WTC11 (cell line): ENCODE data around the gene MAPKAP1. TPM values are rescaled to one million over a fixed set of nuclear protein-coding genes. Genes with fewer than 3 reads are reported as not detected.

Experiments
- ATAC-seq: fragments of 200-7000 bp; cut with Tn5 transposase; 2 replicates; pipeline ENCODE4 v1.10.0; 2021; ENCODE audit warnings: mild to moderate bottlenecking, moderate library complexity
- CTCF ChIA-PET: fragments of 300-600 bp; sonication (Branson Sonifier 250); formaldehyde crosslinking; loops from one replicate; lab custom pipeline; 2021; ENCODE audit warnings: antibody characterized with exemption; lab: Charles Lee
- POLR2A ChIA-PET: fragments of 350-600 bp; sonication (Branson Sonifier 250); formaldehyde crosslinking; loops from one replicate; lab custom pipeline; 2021; ENCODE audit warnings: antibody characterized with exemption; lab: Charles Lee
- DNase-seq: peaks from one replicate; pipeline ENCODE4 v3.0.0; 2021; ENCODE audit warnings: low spot score
- H3K27ac Mint-ChIP-seq: 2 replicates; pipeline ENCODE4 v1.8.0; 2021; ENCODE audit warnings: mixed read lengths
- H3K27me3 Mint-ChIP-seq: 2 replicates; pipeline ENCODE4 v1.8.0; 2021; ENCODE audit warnings: low read depth, mild to moderate bottlenecking, moderate library complexity, mixed read lengths
- H3K36me3 Mint-ChIP-seq: 2 replicates; pipeline ENCODE4 v1.8.0; 2021; ENCODE audit warnings: mixed read lengths
- H3K4me1 Mint-ChIP-seq: 2 replicates; pipeline ENCODE4 v1.8.0; 2022; ENCODE audit warnings: mixed read lengths
- H3K4me3 Mint-ChIP-seq: 2 replicates; pipeline ENCODE4 v1.8.0; 2021; ENCODE audit warnings: mild to moderate bottlenecking, moderate library complexity, mixed read lengths
- H3K9me3 Mint-ChIP-seq: 2 replicates; pipeline ENCODE4 v1.8.0; 2021; ENCODE audit warnings: mixed read lengths
- ESRRA ChIP-seq: sonication (generic); formaldehyde crosslinking; IDR thresholded peaks from 2 replicates; pipeline ENCODE4 v1.8.1; 2022; ENCODE audit warnings: mild to moderate bottlenecking, missing genetic modification reagents, borderline replicate concordance
- ETV6 ChIP-seq: sonication (generic); formaldehyde crosslinking; IDR thresholded peaks from 2 replicates; pipeline ENCODE4 v1.8.1; 2022; ENCODE audit warnings: mild to moderate bottlenecking, missing genetic modification reagents
- MXD4 ChIP-seq: fragments of 250-450 bp; sonication (Bioruptor Pico); IDR thresholded peaks from 2 replicates; pipeline ENCODE4 v1.8.0; 2021; ENCODE audit warnings: mild to moderate bottlenecking, moderate library complexity, borderline replicate concordance
- MYBL2 ChIP-seq: sonication (generic); formaldehyde crosslinking; IDR thresholded peaks from 2 replicates; pipeline ENCODE4 v1.8.1; 2023; ENCODE audit warnings: mild to moderate bottlenecking, moderate library complexity, missing genetic modification reagents
- NFE2L1 ChIP-seq: sonication (generic); formaldehyde crosslinking; IDR thresholded peaks from 2 replicates; pipeline ENCODE4 v1.8.1; 2023; ENCODE audit warnings: missing genetic modification reagents
- NR2C2 ChIP-seq: sonication (generic); formaldehyde crosslinking; IDR thresholded peaks from 2 replicates; pipeline ENCODE4 v1.8.0; 2022; ENCODE audit warnings: mild to moderate bottlenecking, missing genetic modification reagents
- OVOL2 ChIP-seq: fragments of 250-450 bp; sonication (Bioruptor Pico); IDR thresholded peaks from 2 replicates; pipeline ENCODE4 v1.9.0; 2021; ENCODE audit warnings: mild to moderate bottlenecking, borderline replicate concordance
- RELA ChIP-seq: sonication (generic); formaldehyde crosslinking; IDR thresholded peaks from 2 replicates; pipeline ENCODE4 v1.8.1; 2022; ENCODE audit warnings: missing genetic modification reagents, mild to moderate bottlenecking, borderline replicate concordance
- SMAD3 ChIP-seq: sonication (generic); formaldehyde crosslinking; IDR thresholded peaks from 2 replicates; pipeline ENCODE4 v1.8.0; 2022; ENCODE audit warnings: missing genetic modification reagents, mild to moderate bottlenecking, borderline replicate concordance
- SMAD4 ChIP-seq: sonication (generic); formaldehyde crosslinking; IDR thresholded peaks from 2 replicates; pipeline ENCODE4 v1.8.0; 2022; ENCODE audit warnings: mild to moderate bottlenecking, missing genetic modification reagents
- total RNA-seq: library from RNA; stranded (reverse); gene quantifications from 3 replicates; pipeline ENCODE4 v1.2.3, GENCODE V29; 2021
- TF ChIP-seq, protein P1 (sequence below): sonication (generic); formaldehyde crosslinking; IDR thresholded peaks from 2 replicates; pipeline ENCODE4 v1.8.1; 2023; ENCODE audit warnings: mild to moderate bottlenecking, missing genetic modification reagents, moderate library complexity
- TF ChIP-seq, protein P2 (sequence below): sonication (generic); formaldehyde crosslinking; IDR thresholded peaks from 2 replicates; pipeline ENCODE4 v1.8.0; 2023; ENCODE audit warnings: missing genetic modification reagents
- TF ChIP-seq, protein P3 (sequence below): sonication (generic); formaldehyde crosslinking; IDR thresholded peaks from 2 replicates; pipeline ENCODE4 v1.8.1; 2023; ENCODE audit warnings: mild to moderate bottlenecking, missing genetic modification reagents
- TF ChIP-seq, protein P4 (sequence below): sonication (generic); formaldehyde crosslinking; IDR thresholded peaks from 2 replicates; pipeline ENCODE4 v1.8.1; 2022; ENCODE audit warnings: mild to moderate bottlenecking, missing genetic modification reagents, moderate library complexity, borderline replicate concordance
- TF ChIP-seq, protein P5 (sequence below): sonication (generic); formaldehyde crosslinking; IDR thresholded peaks from 2 replicates; pipeline ENCODE4 v1.8.0; 2022; ENCODE audit warnings: mild to moderate bottlenecking, missing genetic modification reagents
- TF ChIP-seq, protein P6 (sequence below): sonication (generic); formaldehyde crosslinking; IDR thresholded peaks from 2 replicates; pipeline ENCODE4 v1.8.1; 2022; ENCODE audit warnings: mild to moderate bottlenecking, moderate library complexity, missing genetic modification reagents
- TF ChIP-seq, protein P7 (sequence below): fragments of 200-600 bp; IDR thresholded peaks from 2 replicates; pipeline ENCODE4 v1.8.0; 2022; ENCODE audit warnings: antibody characterized with exemption
- TF ChIP-seq, protein P8 (sequence below): sonication (generic); formaldehyde crosslinking; IDR thresholded peaks from 2 replicates; pipeline ENCODE4 v1.8.1; 2022; ENCODE audit warnings: missing genetic modification reagents, borderline replicate concordance
- TF ChIP-seq, protein P9 (sequence below): sonication (generic); formaldehyde crosslinking; IDR thresholded peaks from 2 replicates; pipeline ENCODE4 v1.8.0; 2022; ENCODE audit warnings: mild to moderate bottlenecking, missing genetic modification reagents

The MAPKAP1 gene
- total RNA-seq, 1 experiment from 2014 or later, result 111 TPM

DNA sequence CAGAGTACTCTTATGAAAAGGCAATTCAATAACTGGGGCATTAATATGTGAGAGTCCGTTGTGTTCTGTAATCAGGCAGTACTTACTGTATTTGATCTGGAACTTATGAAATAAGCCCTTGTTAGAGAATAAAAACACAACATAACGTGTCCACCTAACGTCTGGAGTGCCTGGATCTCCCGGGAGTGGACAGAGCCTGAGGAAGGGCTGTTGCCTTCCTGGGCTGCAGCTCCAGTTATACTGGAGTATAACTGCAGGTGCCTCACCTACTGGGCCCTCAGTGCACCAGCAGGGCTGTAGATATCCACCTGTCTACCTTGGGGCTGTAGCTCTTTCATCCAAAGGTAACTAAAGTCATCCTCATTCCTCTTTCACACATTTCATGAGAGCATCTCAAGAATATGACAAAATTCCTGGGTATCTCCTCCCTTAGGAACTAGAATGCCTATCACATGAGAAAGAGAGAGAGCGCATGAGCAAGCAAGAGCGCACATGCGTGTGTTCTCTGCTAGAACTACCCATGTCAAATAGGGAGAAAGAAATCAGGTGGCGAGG, 245.3 kb downstream of the MAPKAP1 start:
- ChIA-PET CTCF (interaction anchor here (1.3 to 2.3 kb wide), 3 partner anchors 11 to 100 kb away, joined by 4 to 7 read pairs (median 4); no protein-coding TSS in a partner anchor), POLR2A (interaction anchor here (0.6 kb wide), 1 partner anchor 294 kb away, joined by 4 read pairs; no protein-coding TSS in a partner anchor)
- Mint-ChIP-seq H3K36me3 (peaks cover 39% of the 10 kb centered on the region), H3K9me3 (peaks cover 25% of the 10 kb centered on the region), H3K4me3 (no peak overlapping the region), H3K4me1 (peaks cover 6% of the 10 kb centered on the region; the same call in 1 of the 2 replicates), H3K27ac (no peak overlapping the region), H3K27me3 (peaks cover 2% of the 10 kb centered on the region; the same call in 1 of the 2 replicates)
- ATAC-seq, result no peak
- TF ChIP-seq, protein P1, sequence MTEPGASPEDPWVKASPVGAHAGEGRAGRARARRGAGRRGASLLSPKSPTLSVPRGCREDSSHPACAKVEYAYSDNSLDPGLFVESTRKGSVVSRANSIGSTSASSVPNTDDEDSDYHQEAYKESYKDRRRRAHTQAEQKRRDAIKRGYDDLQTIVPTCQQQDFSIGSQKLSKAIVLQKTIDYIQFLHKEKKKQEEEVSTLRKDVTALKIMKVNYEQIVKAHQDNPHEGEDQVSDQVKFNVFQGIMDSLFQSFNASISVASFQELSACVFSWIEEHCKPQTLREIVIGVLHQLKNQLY (CRISPR knock-in tag), result no peak
- TF ChIP-seq, protein P2, sequence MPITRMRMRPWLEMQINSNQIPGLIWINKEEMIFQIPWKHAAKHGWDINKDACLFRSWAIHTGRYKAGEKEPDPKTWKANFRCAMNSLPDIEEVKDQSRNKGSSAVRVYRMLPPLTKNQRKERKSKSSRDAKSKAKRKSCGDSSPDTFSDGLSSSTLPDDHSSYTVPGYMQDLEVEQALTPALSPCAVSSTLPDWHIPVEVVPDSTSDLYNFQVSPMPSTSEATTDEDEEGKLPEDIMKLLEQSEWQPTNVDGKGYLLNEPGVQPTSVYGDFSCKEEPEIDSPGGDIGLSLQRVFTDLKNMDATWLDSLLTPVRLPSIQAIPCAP (CRISPR knock-in tag), result no peak
- TF ChIP-seq, protein P3, sequence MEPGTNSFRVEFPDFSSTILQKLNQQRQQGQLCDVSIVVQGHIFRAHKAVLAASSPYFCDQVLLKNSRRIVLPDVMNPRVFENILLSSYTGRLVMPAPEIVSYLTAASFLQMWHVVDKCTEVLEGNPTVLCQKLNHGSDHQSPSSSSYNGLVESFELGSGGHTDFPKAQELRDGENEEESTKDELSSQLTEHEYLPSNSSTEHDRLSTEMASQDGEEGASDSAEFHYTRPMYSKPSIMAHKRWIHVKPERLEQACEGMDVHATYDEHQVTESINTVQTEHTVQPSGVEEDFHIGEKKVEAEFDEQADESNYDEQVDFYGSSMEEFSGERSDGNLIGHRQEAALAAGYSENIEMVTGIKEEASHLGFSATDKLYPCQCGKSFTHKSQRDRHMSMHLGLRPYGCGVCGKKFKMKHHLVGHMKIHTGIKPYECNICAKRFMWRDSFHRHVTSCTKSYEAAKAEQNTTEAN (CRISPR knock-in tag), result no peak
- TF ChIP-seq, protein P4, sequence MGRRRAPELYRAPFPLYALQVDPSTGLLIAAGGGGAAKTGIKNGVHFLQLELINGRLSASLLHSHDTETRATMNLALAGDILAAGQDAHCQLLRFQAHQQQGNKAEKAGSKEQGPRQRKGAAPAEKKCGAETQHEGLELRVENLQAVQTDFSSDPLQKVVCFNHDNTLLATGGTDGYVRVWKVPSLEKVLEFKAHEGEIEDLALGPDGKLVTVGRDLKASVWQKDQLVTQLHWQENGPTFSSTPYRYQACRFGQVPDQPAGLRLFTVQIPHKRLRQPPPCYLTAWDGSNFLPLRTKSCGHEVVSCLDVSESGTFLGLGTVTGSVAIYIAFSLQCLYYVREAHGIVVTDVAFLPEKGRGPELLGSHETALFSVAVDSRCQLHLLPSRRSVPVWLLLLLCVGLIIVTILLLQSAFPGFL (CRISPR knock-in tag), result no peak
- no peak for TF ChIP-seq NFE2L1 (CRISPR knock-in tag)
- TF ChIP-seq, protein P5, sequence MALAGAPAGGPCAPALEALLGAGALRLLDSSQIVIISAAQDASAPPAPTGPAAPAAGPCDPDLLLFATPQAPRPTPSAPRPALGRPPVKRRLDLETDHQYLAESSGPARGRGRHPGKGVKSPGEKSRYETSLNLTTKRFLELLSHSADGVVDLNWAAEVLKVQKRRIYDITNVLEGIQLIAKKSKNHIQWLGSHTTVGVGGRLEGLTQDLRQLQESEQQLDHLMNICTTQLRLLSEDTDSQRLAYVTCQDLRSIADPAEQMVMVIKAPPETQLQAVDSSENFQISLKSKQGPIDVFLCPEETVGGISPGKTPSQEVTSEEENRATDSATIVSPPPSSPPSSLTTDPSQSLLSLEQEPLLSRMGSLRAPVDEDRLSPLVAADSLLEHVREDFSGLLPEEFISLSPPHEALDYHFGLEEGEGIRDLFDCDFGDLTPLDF (CRISPR knock-in tag), result no peak
- no peak for TF ChIP-seq SMAD3 (CRISPR knock-in tag)
- TF ChIP-seq ESRRA (CRISPR knock-in tag), result no peak
- no peak for TF ChIP-seq NR2C2 (CRISPR knock-in tag)
- TF ChIP-seq, protein P6, sequence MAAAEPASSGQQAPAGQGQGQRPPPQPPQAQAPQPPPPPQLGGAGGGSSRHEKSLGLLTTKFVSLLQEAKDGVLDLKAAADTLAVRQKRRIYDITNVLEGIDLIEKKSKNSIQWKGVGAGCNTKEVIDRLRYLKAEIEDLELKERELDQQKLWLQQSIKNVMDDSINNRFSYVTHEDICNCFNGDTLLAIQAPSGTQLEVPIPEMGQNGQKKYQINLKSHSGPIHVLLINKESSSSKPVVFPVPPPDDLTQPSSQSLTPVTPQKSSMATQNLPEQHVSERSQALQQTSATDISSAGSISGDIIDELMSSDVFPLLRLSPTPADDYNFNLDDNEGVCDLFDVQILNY, result no peak
- no peak for TF ChIP-seq ETV6 (CRISPR knock-in tag)
- TF ChIP-seq, protein P7, sequence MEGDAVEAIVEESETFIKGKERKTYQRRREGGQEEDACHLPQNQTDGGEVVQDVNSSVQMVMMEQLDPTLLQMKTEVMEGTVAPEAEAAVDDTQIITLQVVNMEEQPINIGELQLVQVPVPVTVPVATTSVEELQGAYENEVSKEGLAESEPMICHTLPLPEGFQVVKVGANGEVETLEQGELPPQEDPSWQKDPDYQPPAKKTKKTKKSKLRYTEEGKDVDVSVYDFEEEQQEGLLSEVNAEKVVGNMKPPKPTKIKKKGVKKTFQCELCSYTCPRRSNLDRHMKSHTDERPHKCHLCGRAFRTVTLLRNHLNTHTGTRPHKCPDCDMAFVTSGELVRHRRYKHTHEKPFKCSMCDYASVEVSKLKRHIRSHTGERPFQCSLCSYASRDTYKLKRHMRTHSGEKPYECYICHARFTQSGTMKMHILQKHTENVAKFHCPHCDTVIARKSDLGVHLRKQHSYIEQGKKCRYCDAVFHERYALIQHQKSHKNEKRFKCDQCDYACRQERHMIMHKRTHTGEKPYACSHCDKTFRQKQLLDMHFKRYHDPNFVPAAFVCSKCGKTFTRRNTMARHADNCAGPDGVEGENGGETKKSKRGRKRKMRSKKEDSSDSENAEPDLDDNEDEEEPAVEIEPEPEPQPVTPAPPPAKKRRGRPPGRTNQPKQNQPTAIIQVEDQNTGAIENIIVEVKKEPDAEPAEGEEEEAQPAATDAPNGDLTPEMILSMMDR, result no peak
- no peak for DNase-seq

DNA sequence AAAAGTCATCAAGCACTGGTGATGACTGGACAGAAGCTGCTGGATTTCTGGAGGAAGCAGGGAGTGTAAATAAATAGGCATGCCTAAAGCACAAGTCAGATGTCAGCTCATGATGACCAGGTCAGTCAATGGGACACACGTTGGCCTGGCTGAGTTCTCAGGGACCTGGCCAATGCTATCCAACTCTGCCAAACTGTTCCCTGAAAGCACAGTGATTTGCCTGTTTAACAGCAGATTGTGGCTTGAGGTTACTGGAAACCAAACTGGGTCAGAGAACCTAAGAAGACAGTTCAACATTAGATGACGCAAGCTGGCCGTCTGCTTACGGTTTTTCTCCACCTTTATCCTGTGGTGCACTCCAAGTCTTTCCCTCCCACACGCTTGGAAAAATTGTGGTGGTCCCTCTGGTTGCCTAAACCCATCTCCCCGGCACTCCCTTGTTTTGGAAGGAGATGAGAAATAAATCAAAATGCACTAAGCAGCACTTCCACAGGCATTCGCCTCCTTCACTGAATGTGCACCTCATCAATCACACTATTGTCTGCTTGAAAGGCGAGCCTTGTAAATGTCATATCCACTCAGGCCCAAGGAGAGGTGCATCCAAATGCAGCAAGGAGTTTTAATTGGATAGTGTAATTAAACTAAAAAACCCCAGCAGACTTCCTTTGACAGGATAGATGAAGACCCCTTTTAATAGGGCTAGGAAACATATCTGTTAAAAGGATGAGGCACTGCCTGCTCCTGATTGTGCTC, 245.9 kb downstream of the MAPKAP1 start:
- DNase-seq (no peak), ATAC-seq (no peak)
- ChIA-PET CTCF (no interaction called here), POLR2A (interaction anchor here (0.6 kb wide), 1 partner anchor 294 kb away, joined by 4 read pairs; no protein-coding TSS in a partner anchor)
- TF ChIP-seq RELA (CRISPR knock-in tag), result no peak
- TF ChIP-seq, protein P8, sequence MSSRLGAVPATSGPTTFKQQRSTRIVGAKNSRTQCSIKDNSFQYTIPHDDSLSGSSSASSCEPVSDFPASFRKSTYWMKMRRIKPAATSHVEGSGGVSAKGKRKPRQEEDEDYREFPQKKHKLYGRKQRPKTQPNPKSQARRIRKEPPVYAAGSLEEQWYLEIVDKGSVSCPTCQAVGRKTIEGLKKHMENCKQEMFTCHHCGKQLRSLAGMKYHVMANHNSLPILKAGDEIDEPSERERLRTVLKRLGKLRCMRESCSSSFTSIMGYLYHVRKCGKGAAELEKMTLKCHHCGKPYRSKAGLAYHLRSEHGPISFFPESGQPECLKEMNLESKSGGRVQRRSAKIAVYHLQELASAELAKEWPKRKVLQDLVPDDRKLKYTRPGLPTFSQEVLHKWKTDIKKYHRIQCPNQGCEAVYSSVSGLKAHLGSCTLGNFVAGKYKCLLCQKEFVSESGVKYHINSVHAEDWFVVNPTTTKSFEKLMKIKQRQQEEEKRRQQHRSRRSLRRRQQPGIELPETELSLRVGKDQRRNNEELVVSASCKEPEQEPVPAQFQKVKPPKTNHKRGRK (CRISPR knock-in tag), result no peak
- TF ChIP-seq MYBL2 (CRISPR knock-in tag), result no peak
- no peak for TF ChIP-seq SMAD4
- no peak for TF ChIP-seq MXD4 (CRISPR knock-in tag)
- TF ChIP-seq OVOL2 (CRISPR knock-in tag), result no peak
- TF ChIP-seq NFE2L1 (CRISPR knock-in tag), result no peak
- TF ChIP-seq, protein P9, sequence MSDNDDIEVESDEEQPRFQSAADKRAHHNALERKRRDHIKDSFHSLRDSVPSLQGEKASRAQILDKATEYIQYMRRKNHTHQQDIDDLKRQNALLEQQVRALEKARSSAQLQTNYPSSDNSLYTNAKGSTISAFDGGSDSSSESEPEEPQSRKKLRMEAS, result no peak
- no peak overlapping the region for H3K27ac Mint-ChIP-seq
- H3K27me3 Mint-ChIP-seq, result peaks cover 2% of the 10 kb centered on the region; the same call in 1 of the 2 replicates
- peaks cover 46% of the 10 kb centered on the region for H3K36me3 Mint-ChIP-seq
- H3K9me3 Mint-ChIP-seq, result peaks cover 32% of the 10 kb centered on the region
- H3K4me1 Mint-ChIP-seq, result peaks cover 6% of the 10 kb centered on the region; the same call in 1 of the 2 replicates
- H3K4me3 Mint-ChIP-seq, result no peak overlapping the region
